Thoracic aorta (tissue), 2 donors: Measurements from ENCODE around the gene CDYL. TPM values are rescaled to one million over a fixed set of nuclear protein-coding genes. Genes with fewer than 3 reads are reported as not detected.

Experiments
- ATAC-seq: fragments of 150-250 bp; one replicate; pipeline ENCODE4 v1.8.0; 2017; ENCODE audit warnings: low read depth; ENCODE audit not compliant: insufficient number of reproducible peaks, low FRiP score
- DNase-seq: peaks from one replicate; pipeline ENCODE4 v3.0.0-alpha.2; 2020; ENCODE audit warnings: low spot score
- H3K27ac ChIP-seq, 2 donors: fragments of 200-600 bp; sonication (generic); 1 replicate in 1 of 2; 2 replicates in 1 of 2; pipeline ENCODE4 v1.5.1; 2016; ENCODE audit warnings: mild to moderate bottlenecking in 2 of 2, moderate library complexity in 2 of 2
- H3K27me3 ChIP-seq: fragments of 200-600 bp; sonication (generic); replicated peaks from 2 replicates; pipeline ENCODE4 v1.6.0; 2016; ENCODE audit warnings: mild to moderate bottlenecking; ENCODE audit not compliant: insufficient read depth
- H3K36me3 ChIP-seq: fragments of 200-600 bp; sonication (generic); one replicate; pipeline ENCODE4 v1.5.1; 2016
- H3K4me1 ChIP-seq, 2 donors: fragments of 200-600 bp; sonication (generic); 1 replicate in 1 of 2; 2 replicates in 1 of 2; pipeline versions ENCODE4 v1.5.1 to v1.6.0; 2016; ENCODE audit warnings: low read depth in 2 of 2, mild to moderate bottlenecking in 1 of 2; ENCODE audit not compliant: control insufficient read depth in 1 of 2
- H3K4me3 ChIP-seq: fragments of 200-600 bp; sonication (generic); 2 replicates; pipeline ENCODE4 v1.5.1; 2016; ENCODE audit warnings: mild to moderate bottlenecking
- H3K9me3 ChIP-seq: fragments of 200-600 bp; sonication (generic); 2 replicates; pipeline ENCODE4 v1.5.1; 2016
- total RNA-seq, 2 donors: library from RNA; depleted of rRNA; stranded (reverse); fragments of >200 nt; gene quantifications; one replicate each; pipeline versions ENCODE4 v1.1.0 to v1.2.3, GENCODE V29; 2016
- TF ChIP-seq, protein P1 (sequence below): fragments of 200-600 bp; sonication (generic); IDR thresholded peaks from one replicate; pipeline ENCODE4 v1.5.1; 2019; ENCODE audit warnings: antibody characterized with exemption

The CDYL gene
- total RNA-seq, 2 donors from 2014 or later: 22.7 to 38.2 TPM

DNA sequence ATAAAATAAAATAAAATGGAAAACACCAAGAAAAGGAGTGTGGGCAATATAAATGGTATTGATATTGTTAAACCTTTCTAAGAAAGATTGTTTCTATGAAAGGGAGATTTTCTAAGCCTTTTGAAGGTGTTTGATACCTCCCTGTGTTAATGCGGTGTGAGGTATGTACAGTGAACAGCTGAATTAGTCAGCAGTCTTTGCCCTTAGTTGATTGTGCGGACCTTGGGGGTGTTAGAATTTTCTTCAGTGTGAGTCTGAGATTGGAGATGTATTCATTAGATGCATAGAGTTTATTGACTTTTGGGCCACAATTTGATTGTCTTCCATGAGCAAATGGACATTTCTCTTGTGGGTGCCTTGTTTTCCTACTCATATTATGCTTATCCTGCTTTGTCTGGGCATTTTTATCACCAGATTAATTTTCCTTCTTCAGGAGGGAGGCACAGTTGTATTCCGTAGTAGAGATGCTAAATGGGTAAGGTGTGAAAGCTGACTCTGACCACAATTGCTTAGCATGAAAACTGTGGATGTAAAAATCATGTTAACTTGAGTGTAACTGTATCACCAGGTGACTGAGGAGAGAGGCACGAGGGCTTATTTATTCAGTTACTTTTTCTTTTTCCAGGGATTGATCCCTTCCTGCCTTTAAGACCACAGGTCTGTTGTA lies 42.2 kb downstream of the CDYL start:
- Histone ChIP-seq H3K4me3 (no peak overlapping the region), H3K4me1 (peaks cover 18 to 29% of the 10 kb centered on the region in 2 donors), H3K27me3 (no peaks in the 10 kb centered on the region), H3K27ac (no peak overlapping the region), H3K36me3 (no peaks in the 10 kb centered on the region), H3K9me3 (no peaks in the 10 kb centered on the region)
- TF ChIP-seq, protein P1, sequence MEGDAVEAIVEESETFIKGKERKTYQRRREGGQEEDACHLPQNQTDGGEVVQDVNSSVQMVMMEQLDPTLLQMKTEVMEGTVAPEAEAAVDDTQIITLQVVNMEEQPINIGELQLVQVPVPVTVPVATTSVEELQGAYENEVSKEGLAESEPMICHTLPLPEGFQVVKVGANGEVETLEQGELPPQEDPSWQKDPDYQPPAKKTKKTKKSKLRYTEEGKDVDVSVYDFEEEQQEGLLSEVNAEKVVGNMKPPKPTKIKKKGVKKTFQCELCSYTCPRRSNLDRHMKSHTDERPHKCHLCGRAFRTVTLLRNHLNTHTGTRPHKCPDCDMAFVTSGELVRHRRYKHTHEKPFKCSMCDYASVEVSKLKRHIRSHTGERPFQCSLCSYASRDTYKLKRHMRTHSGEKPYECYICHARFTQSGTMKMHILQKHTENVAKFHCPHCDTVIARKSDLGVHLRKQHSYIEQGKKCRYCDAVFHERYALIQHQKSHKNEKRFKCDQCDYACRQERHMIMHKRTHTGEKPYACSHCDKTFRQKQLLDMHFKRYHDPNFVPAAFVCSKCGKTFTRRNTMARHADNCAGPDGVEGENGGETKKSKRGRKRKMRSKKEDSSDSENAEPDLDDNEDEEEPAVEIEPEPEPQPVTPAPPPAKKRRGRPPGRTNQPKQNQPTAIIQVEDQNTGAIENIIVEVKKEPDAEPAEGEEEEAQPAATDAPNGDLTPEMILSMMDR: no peak
- no peak for DNase-seq
- ATAC-seq: no peak

DNA sequence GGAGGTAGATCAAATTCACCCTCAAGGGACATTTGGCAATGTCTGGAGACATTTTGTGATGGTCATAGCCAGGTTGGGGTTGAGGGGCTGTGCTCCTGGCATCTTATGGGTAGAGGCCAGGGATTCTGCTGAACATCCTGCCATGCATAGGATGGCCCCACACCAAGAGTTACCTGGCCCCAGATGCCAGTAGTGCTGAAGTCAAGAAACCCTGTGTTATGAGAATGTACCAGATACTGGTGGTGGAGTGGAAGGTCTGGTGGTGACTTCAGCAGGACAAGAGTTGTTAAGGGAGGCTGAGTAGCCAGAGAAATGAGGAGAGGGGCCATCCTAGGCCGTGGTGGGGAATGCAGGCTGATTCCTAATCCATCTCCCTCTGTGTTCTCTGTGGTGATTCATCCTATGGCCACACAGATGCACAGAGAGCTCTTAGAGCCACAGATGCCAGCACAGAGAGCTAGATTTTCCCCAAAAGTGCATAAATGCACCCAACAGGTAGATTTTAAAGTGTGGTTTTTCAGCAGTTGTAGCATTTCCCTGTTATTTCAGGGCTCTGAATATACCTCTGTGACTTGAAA lies 43.6 kb downstream of the CDYL start:
- no peaks in the 10 kb centered on the region for H3K9me3 ChIP-seq
- H3K27ac ChIP-seq: no peak overlapping the region
- no peaks in the 10 kb centered on the region for H3K27me3 ChIP-seq
- TF ChIP-seq, protein P1: no peak
- H3K4me1 ChIP-seq: peaks cover 6 to 15% of the 10 kb centered on the region in 2 donors
- no peaks in the 10 kb centered on the region for H3K36me3 ChIP-seq
- ATAC-seq (no peak), DNase-seq (no peak)
- H3K4me3 ChIP-seq: no peak overlapping the region

DNA sequence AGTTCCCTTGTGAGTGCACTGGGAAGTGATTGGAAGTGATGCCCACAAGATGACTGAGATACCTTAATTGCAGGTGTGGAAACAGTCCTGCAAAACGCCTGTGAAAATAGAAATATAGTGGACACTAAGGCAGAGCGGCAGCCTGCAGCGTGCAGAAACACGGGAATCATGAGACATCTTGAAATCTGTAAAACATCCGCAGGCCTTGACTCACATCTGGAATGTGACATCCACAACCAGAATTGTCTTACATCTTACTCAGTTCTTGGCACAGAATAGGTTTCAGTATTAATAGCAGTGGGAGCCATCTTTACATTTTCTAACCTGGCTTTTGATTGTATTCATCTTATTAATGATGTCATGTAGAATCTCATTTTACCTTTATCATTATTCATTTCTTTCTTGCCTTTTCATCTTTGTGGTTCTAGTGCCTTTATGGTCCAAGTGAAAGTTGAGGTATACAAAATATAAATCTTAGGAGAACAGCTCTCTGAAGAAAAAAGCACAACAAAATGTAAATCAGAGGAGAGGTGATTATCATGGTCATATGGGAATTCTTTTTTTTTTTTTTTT lies 44.6 kb downstream of the CDYL start:
- ATAC-seq (no peak), DNase-seq (no peak)
- Histone ChIP-seq H3K36me3 (no peaks in the 10 kb centered on the region), H3K4me3 (no peak overlapping the region), H3K27ac (no peak overlapping the region), H3K4me1 (peaks cover 3 to 7% of the 10 kb centered on the region in 2 donors), H3K9me3 (no peaks in the 10 kb centered on the region), H3K27me3 (no peaks in the 10 kb centered on the region)
- TF ChIP-seq, protein P1: no peak

DNA sequence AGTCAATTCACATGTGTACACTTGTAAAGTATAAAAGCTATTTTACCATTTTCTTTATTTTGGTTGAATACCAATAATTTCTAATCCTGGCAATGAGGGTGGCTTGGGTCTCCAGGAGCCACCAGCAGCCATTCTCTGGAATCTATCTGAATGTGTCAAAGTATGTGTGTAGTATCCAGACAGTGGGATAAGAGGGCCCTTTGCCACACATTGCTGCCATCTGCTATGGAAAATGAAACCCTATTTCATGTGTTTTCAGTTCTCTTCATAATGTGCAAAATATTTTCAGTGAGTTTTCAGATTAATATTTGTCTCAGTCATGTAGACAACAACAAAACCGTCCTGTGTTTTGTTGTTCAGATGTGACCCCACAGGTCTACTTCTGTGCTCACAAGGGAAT lies 46.3 kb downstream of the CDYL start:
- DNase-seq (no peak), ATAC-seq (no peak)
- peaks cover 5% of the 10 kb centered on the region for H3K9me3 ChIP-seq
- H3K27ac ChIP-seq: no peak overlapping the region
- H3K4me1 ChIP-seq: peaks cover 0 to 3% of the 10 kb centered on the region in 2 donors
- no peak overlapping the region for H3K4me3 ChIP-seq
- TF ChIP-seq, protein P1: no peak
- no peaks in the 10 kb centered on the region for H3K27me3 ChIP-seq
- no peaks in the 10 kb centered on the region for H3K36me3 ChIP-seq

DNA sequence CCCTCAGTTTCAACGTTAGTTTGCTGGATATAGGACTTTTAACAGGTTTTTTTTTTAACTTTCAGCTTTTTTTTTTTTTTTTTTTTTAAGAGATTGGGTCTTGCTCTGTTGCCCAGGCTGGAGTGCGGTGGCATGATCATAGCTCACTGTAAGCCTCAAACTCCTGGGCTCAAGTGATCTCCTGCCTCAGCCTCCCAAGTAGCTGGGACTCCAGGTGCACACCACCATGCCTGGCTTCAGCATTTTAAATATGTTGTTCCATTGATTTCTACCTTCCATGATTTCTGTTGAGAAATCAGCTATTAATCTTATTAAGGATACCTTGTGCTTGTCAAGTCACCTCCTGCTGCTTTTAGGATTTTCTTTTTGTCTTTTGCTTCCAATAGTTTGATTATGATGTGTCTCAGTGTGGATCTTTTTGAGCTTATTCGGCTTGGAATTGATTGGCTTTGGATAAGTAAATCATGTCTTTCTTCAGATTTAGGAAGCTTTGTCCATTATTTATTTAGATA lies 52.0 kb downstream of the CDYL start:
- peaks cover 31% of the 10 kb centered on the region for H3K9me3 ChIP-seq
- DNase-seq: no peak

More for the DNA sequence above, 52.0 kb downstream of the CDYL start:
- Histone ChIP-seq H3K4me3 (no peak overlapping the region), H3K36me3 (no peaks in the 10 kb centered on the region), H3K4me1 (no peaks in the 10 kb centered on the region), H3K27ac (no peak overlapping the region), H3K27me3 (no peaks in the 10 kb centered on the region)
- ATAC-seq: no peak
- TF ChIP-seq, protein P1: no peak
